ENCODE measurements around the gene TDRD10. TPM values are rescaled to one million over a fixed set of nuclear protein-coding genes. Genes with fewer than 3 reads are reported as not detected.

TDRD10 gene
- total and polyA plus RNA-seq, 2 of the 4 experiments (the other 2 are of a cell fraction) = not detected

DNA sequence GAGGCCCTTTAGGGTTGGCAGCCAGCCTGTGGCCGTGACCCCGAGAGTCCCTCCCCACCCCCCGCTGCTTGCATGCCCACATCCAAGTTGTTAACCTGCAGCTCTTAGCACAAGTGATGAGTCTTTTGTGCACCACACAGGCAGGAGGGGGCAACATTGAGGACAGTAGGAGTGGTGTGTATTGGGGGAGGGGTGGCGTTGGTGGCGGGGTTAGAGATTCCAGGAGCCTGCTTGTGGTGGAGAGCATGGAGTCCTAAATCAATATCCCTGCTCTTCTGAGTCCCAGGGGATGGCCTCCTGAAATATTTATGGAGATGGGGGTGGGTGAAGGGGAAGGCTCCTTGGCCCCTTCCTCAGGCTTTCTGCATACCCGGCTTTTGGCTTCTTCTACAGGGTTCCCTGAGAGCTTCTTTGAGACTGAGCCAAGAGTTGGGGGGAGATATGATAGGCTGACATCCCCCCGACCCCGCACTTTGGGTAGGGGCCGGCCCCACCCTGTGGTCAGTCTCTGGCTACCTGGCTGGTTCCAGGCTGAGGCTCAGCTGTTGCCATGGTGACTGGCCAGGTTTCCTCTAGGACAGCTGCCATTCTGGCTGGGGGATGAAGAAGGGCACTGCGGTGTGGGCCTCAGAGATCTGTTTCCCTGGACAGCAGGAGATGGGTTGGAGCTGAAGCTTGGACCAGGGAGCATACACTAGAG lies 70.6 kb downstream of the TDRD10 start:
- DNase-seq = no peak
- H2AK9ac ChIP-seq (replicated peaks; ENCODE audit: low read depth, low read length, poor library complexity) = no peak overlapping the region
- no peak overlapping the region for H2AK5ac ChIP-seq (ENCODE audit: low read depth, low read length)
- no peak overlapping the region for H2BK15ac ChIP-seq (ENCODE audit: low read depth, low read length)
- no peak overlapping the region for H3K27ac ChIP-seq (ENCODE audit: insufficient read depth, low read length)
- no peak overlapping the region for H3K14ac ChIP-seq (replicated peaks; ENCODE audit: low read depth, low read length)
- no peaks in the 10 kb centered on the region for H3K9me3 ChIP-seq (ENCODE audit: control insufficient read depth, insufficient read depth, low read length)
- H3K9ac ChIP-seq (ENCODE audit: low read depth, low read length) = no peak overlapping the region
- H2BK5ac ChIP-seq (ENCODE audit: low read depth, low read length, poor library complexity, severe bottlenecking) = no peak overlapping the region
- ATAC-seq (ENCODE audit: low read depth) = no peak
- H3K79me1 ChIP-seq (ENCODE audit: low read depth in 1 of 2, low read length in 2 of 2) = no peaks in the 10 kb centered on the region
- H3K4me3 ChIP-seq (ENCODE audit: insufficient read depth, low read depth, low read length) = no peak overlapping the region
- TF ChIP-seq NFE2L2 (IDR thresholded peaks at IDR 0.05; ENCODE audit: low read depth, low read length) = no peak
- H4K5ac ChIP-seq (ENCODE audit: low read depth, low read length) = no peak overlapping the region
- intact Hi-C loops (cut with micrococcal nuclease) = no loop called here
- peaks cover 30% of the 10 kb centered on the region for H3K27me3 ChIP-seq (ENCODE audit: control insufficient read depth, insufficient read depth, low read length)
- in situ Hi-C loops (cut with MboI; ENCODE audit: low sequenced_read_pairs) = no loop called here
- no peak overlapping the region for H2AFZ ChIP-seq (replicated peaks; ENCODE audit: low read length, poor library complexity)
- WGBS, 2 experiments (ENCODE audit: extremely low coverage in 2 of 2, insufficient read length in 1 of 2) = 60% methylated on average over 3 of the region's 10 CpGs; no CpG with 5 or more reads in 1 of the 2 experiments
- H3K4ac ChIP-seq (ENCODE audit: low read depth, low read length) = no peak overlapping the region
- 0 out of 2 replicates have a peak, but pooled peaks cover 2% of the 10 kb centered on the region for H3K36me3 ChIP-seq (ENCODE audit: control insufficient read depth, insufficient read depth, low read length)
- H3K9me1 ChIP-seq (ENCODE audit: insufficient read depth, low read length) = peaks cover 4% of the 10 kb centered on the region; the same call in 1 of the 2 replicates
- peaks cover 4% of the 10 kb centered on the region; the same call in 1 of the 2 replicates for H3K4me1 ChIP-seq (ENCODE audit: control insufficient read depth, insufficient read depth, low read length)
- no peak overlapping the region for H3K23ac ChIP-seq (ENCODE audit: low read depth, low read length)
- no peak overlapping the region for H4K91ac ChIP-seq (ENCODE audit: insufficient read depth, low read depth, low read length)
- H2BK20ac ChIP-seq (ENCODE audit: low read depth, low read length) = no peak overlapping the region
- dilution Hi-C loops (cut with HindIII; ENCODE audit: low sequenced_read_pairs, unreplicated experiment) = no loop called here
- POLR2A ChIA-PET (ENCODE audit: unreplicated experiment) = no interaction called here
- H4K8ac ChIP-seq (ENCODE audit: low read depth in 2 of 2, low read length in 2 of 2) = no peak overlapping the region
- H4K20me1 ChIP-seq (ENCODE audit: insufficient read depth, low read length) = peaks cover 18% of the 10 kb centered on the region
- no peak overlapping the region for H2BK120ac ChIP-seq (ENCODE audit: low read depth, low read length)
- no peak overlapping the region for H3K18ac ChIP-seq (ENCODE audit: low read depth, low read length)
- no peak overlapping the region for H3K4me2 ChIP-seq (ENCODE audit: low read depth, low read length)
- BruUV-seq (replicated peaks) = no TSS peak
- CTCF ChIA-PET = no interaction called here
- no peak overlapping the region for H3K56ac ChIP-seq (ENCODE audit: extremely low read depth, insufficient read depth, low read length)

Measured in IMR-90 (cell line).